ENCODE measurements around the gene RAB39B. TPM values are rescaled to one million over a fixed set of nuclear protein-coding genes. Genes with fewer than 3 reads are reported as not detected.

RAB39B gene
- total RNA-seq, 1 donor from 2014 or later, result not detected

DNA sequence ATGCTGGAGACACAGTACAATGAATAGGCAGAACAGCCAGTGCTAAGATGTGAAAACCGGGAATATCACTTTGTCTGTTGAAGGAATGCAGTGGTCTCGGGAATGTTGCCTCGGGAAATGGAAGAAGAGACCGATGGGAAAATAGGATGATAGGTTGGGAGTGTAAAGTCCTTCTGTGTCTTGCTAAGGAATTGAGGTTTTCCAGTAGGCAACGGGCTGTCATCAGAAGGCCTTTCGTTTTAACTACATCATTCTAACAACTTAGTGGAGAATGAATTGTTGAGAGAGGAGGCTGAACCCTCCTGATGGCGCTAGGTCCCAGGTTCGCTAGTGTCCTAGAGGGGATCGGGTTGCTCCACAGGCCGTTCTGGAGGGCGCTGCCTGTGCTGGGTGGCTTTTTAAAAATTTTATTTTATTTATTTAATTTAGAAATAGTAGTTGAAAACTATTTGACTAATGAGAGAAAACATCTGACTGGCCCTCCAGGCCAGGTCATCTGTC lies 47.3 kb downstream of the RAB39B start:
- DNase-seq, result no peak
- intact Hi-C loops (cut with micrococcal nuclease), result no loop called here
- no peak for ATAC-seq

- ATAC-seq (peak; percentile 99), DNase-seq (peak; percentile 92)
- intact Hi-C loops (cut with micrococcal nuclease), result no loop called here
Measured at GRCh38 chrX:155216179-155216939, 47.9 kb downstream of the RAB39B start, which contains the start of gene VBP1. VBP1 (plus strand) TSS chrX:155216460; CDS start chrX:155216483, 23 bp downstream.

DNA sequence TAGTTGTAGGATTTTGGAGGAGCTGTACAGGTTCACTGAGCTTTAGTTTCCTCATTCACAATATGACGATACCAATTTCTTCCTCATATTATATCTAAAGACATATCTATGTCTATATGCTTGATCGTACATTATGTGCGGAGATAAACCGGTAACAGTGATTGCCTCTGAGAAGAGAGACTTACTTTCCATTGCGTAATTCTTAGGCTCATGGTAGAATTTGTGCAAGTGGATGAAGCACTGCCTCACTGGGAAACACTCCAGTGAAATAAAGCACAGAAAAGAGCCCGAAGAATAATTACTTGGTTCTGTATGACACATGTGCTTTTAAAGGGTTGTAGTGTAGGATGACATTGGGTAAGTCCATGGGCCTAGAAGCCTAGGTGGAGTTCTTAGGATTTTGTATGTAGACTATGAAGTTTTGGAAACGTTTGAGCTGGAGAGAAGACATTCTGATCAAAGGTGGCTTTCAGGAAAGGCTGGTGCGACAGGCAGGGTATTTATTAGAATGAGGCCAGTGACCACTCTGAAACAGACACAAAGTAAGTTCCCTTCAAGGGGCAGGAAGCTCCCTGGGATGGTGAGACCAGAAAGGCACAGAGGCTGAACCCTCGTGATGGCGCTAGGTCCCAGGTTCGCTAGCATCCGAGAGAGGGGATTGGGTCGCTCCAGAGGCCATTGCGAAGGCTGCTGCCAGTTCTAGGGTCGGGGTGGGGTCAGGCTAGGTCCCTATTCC lies 48.7 kb downstream of the RAB39B start:
- intact Hi-C loops (cut with micrococcal nuclease), result no loop called here
- no peak for DNase-seq
- ATAC-seq, result peak; percentile 31

DNA sequence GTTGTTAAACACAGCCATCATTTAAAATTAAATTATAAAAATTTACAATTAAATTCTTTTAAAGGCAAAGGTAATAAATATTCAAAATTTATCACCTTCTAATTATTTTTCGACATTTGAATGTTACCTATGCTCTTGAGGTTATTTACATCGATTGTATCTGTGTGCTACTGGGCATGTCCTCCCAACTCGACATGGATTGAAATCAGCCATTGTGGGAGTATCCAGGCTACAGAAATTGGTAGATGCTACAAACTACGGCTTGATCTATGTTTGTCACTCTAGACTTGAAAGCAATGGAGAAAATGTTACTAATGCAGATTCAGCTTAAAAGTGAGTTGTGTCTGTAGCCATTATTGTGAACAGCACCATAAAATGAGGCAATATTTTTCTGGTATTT lies 50.6 kb downstream of the RAB39B start:
- intact Hi-C loops (cut with micrococcal nuclease), result no loop called here
- no peak for ATAC-seq
- DNase-seq, result no peak

- DNase-seq (no peak), ATAC-seq (no peak)
- intact Hi-C loops (cut with micrococcal nuclease), result no loop called here
Measured at GRCh38 chrX:155211208-155211607, 53.1 kb downstream of the RAB39B start.

Other genes starting within 250 kb of the RAB39B start
- 49.4 TPM for gene F8, start 241.8 kb downstream of the RAB39B start, total RNA-seq
- gene FUNDC2, start 237.6 kb downstream of the RAB39B start, total RNA-seq, result 389 TPM
- 28.8 TPM for gene CMC4, start 193.4 kb downstream of the RAB39B start, total RNA-seq
- 51.6 TPM for gene MTCP1, start 193.4 kb downstream of the RAB39B start, total RNA-seq
- 13.9 TPM for gene BRCC3, start 193.0 kb downstream of the RAB39B start, total RNA-seq
- gene VBP1, start 48.0 kb downstream of the RAB39B start, total RNA-seq, result 68.6 TPM
- gene CLIC2, start 70.1 kb upstream of the RAB39B start, total RNA-seq, result 13.6 TPM
- gene F8A2, start 117.6 kb upstream of the RAB39B start, total RNA-seq, result not detected
- not detected for gene F8A3, start 194.1 kb upstream of the RAB39B start, total RNA-seq

All from left ventricle myocardium superior (tissue), 1 donor.